K562 (cell line): Measurements from ENCODE around the gene NOTCH1. TPM values are rescaled to one million over a fixed set of nuclear protein-coding genes. Genes with fewer than 3 reads are reported as not detected.
A peak's percentile ranks its signal among the peaks of the same experiment; 100 is the strongest.

ENCODE experiments used
- CBX2 ChIP-seq: fragments of 200-600 bp; sonication (generic); IDR thresholded peaks from one replicate; pipeline ENCODE4 v1.6.1; 2012; ENCODE audit warnings: mild to moderate bottlenecking, low read length, inconsistent platforms; ENCODE audit not compliant: insufficient read depth, poor library complexity, severe bottlenecking
- CREB1 ChIP-seq, 2 experiments: sonication (generic) in 1 of 2; formaldehyde crosslinking in 1 of 2; IDR thresholded peaks; 2 replicates each; pipeline versions ENCODE4 v1.6.1 to v1.8.0; 2012 to 2022; ENCODE audit warnings: inconsistent platforms in 1 of 2, mild to moderate bottlenecking in 1 of 2, missing genetic modification reagents in 1 of 2, moderate library complexity in 1 of 2
- ETV6 ChIP-seq, 3 experiments: fragments of 150-350 bp in 1 of 3; sonication (generic) in 1 of 3; formaldehyde crosslinking in 1 of 3; IDR thresholded peaks; 2 replicates each; pipeline versions ENCODE4 v1.6.1 to v1.8.0; 2014 to 2022; ENCODE audit warnings: borderline replicate concordance in 2 of 3, low read depth in 2 of 3, antibody characterized with exemption in 1 of 3, low read length in 1 of 3, mild to moderate bottlenecking in 1 of 3, missing genetic modification reagents in 1 of 3
- PTRF ChIP-seq: fragments of 450-650 bp; IDR thresholded peaks from 2 replicates; pipeline ENCODE4 v1.6.1; 2016; ENCODE audit warnings: mild to moderate bottlenecking, missing genetic modification characterization, missing compliant biosample characterization
- SP1 ChIP-seq: sonication (generic); formaldehyde crosslinking; IDR thresholded peaks from 2 replicates; pipeline ENCODE4 v1.8.1; 2022; ENCODE audit warnings: mild to moderate bottlenecking, missing genetic modification reagents
- ZFP1 ChIP-seq: fragments of 450-650 bp; formaldehyde crosslinking; IDR thresholded peaks from 2 replicates; pipeline ENCODE4 v1.4.0; 2020; ENCODE audit warnings: mild to moderate bottlenecking, mixed read lengths
- polyA plus RNA-seq, 8 experiments: library from polyadenylated mRNA; depleted of rRNA in 4 of 8; stranded (reverse) in 5 of 8; unstranded in 3 of 8; fragments of >200 nt; fragmentation: Nextera tagmentation in 2 of 8; fragmentation: Illumina TruSeq in 1 of 8; extraction: Ambion mirVana in 2 of 8; extraction: Trizol in 1 of 8; gene quantifications; 2 replicates each; pipeline versions ENCODE4 v1.2.1 to v1.2.3, GENCODE V29; 2011 to 2014; ENCODE audit warnings: inconsistent platforms in 1 of 8, missing spikeins in 1 of 8
- total RNA-seq, 7 experiments: library from RNA; depleted of rRNA in 6 of 7; stranded (reverse); fragments of >200 nt in 6 of 7; fragmentation: Illumina TruSeq in 2 of 7; extraction: Trizol in 2 of 7; gene quantifications; 2 replicates each; pipeline versions ENCODE4 v1.2.1 to v1.2.3, GENCODE V29; 2011 to 2021; ENCODE audit warnings: low replicate concordance in 1 of 7
- TF ChIP-seq, protein P1 (sequence below): fragments of 250-450 bp; sonication (Bioruptor Pico); IDR thresholded peaks from 2 replicates; pipeline ENCODE4 v1.4.0; 2020
- TF ChIP-seq, protein P2 (sequence below): fragments of 250-450 bp; sonication (Bioruptor Pico); IDR thresholded peaks from 2 replicates; pipeline ENCODE4 v1.8.0; 2021; ENCODE audit warnings: mild to moderate bottlenecking, moderate library complexity
- TF ChIP-seq, protein P3 (sequence below): fragments of 450-650 bp; IDR thresholded peaks from 2 replicates; pipeline ENCODE4 v1.6.1; 2017; ENCODE audit warnings: antibody characterized with exemption, mild to moderate bottlenecking
- TF ChIP-seq, protein P4 (sequence below): fragments of 150-350 bp; conservative IDR thresholded peaks from 2 replicates; pipeline ENCODE4 v1.6.1; 2014; ENCODE audit warnings: low read length

Gene NOTCH1
- total and polyA plus RNA-seq, 9 of the 15 experiments (the other 6 are each of a cell fraction or from before 2014, with no cell fraction given), result 0.03 to 31.4 (median 2.3) TPM

DNA sequence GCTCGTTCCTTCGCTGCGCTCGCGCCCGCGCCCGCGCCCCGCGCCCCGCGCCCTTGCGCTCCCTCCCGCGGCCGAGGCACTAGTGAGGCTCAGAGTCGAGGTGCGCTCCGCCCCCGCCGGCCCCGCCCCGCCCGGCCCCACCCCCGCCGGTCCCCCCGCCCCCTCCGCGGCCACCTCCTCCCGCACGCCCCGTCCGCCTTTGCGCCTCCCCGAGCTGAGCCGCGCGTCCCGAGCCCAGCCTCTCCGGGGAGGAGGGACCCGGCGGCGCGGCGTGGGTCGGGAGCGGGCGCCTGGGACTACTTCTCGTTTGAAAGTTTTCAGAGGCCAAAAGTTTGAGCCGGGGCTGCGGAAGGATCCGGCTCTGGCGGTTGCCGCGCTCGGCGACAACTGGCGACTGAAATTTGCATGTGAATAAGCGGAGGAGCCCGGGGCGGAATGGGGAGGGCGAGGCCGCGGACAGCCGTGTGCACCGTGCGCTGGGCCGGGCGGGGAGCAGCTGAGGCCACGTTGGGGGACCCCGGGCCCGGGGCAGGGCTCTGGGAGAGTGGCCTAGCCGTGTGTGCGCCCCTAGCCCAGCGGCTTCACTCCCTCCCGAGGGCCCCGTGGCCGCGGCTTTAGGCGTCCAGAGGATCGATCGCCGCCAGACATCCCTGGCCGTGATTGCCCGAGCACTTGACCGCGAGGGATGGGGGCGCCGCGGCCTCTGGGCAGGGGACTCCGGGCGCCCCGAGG, at the start of gene NOTCH1 (continued):
- TF ChIP-seq, protein P1, sequence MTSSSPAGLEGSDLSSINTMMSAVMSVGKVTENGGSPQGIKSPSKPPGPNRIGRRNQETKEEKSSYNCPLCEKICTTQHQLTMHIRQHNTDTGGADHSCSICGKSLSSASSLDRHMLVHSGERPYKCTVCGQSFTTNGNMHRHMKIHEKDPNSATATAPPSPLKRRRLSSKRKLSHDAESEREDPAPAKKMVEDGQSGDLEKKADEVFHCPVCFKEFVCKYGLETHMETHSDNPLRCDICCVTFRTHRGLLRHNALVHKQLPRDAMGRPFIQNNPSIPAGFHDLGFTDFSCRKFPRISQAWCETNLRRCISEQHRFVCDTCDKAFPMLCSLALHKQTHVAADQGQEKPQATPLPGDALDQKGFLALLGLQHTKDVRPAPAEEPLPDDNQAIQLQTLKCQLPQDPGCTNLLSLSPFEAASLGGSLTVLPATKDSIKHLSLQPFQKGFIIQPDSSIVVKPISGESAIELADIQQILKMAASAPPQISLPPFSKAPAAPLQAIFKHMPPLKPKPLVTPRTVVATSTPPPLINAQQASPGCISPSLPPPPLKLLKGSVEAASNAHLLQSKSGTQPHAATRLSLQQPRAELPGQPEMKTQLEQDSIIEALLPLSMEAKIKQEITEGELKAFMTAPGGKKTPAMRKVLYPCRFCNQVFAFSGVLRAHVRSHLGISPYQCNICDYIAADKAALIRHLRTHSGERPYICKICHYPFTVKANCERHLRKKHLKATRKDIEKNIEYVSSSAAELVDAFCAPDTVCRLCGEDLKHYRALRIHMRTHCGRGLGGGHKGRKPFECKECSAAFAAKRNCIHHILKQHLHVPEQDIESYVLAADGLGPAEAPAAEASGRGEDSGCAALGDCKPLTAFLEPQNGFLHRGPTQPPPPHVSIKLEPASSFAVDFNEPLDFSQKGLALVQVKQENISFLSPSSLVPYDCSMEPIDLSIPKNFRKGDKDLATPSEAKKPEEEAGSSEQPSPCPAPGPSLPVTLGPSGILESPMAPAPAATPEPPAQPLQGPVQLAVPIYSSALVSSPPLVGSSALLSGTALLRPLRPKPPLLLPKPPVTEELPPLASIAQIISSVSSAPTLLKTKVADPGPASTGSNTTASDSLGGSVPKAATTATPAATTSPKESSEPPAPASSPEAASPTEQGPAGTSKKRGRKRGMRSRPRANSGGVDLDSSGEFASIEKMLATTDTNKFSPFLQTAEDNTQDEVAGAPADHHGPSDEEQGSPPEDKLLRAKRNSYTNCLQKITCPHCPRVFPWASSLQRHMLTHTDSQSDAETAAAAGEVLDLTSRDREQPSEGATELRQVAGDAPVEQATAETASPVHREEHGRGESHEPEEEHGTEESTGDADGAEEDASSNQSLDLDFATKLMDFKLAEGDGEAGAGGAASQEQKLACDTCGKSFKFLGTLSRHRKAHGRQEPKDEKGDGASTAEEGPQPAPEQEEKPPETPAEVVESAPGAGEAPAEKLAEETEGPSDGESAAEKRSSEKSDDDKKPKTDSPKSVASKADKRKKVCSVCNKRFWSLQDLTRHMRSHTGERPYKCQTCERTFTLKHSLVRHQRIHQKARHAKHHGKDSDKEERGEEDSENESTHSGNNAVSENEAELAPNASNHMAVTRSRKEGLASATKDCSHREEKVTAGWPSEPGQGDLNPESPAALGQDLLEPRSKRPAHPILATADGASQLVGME (CRISPR knock-in tag), result no peak
- TF ChIP-seq, protein P2, sequence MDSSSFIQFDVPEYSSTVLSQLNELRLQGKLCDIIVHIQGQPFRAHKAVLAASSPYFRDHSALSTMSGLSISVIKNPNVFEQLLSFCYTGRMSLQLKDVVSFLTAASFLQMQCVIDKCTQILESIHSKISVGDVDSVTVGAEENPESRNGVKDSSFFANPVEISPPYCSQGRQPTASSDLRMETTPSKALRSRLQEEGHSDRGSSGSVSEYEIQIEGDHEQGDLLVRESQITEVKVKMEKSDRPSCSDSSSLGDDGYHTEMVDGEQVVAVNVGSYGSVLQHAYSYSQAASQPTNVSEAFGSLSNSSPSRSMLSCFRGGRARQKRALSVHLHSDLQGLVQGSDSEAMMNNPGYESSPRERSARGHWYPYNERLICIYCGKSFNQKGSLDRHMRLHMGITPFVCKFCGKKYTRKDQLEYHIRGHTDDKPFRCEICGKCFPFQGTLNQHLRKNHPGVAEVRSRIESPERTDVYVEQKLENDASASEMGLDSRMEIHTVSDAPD (CRISPR knock-in tag), result no peak
- TF ChIP-seq ZFP1 (CRISPR knock-in tag) (no peak), ETV6 (IDR thresholded peaks at IDR 0.05; ENCODE audit: borderline replicate concordance in 1 of 2, low read depth in 2 of 2, low read length in 1 of 2) (no peak), ETV6 (CRISPR knock-in tag; IDR thresholded peaks at IDR 0.05; ENCODE audit: borderline replicate concordance) (no peak), CBX2 (no peak), PTRF (tag) (no peak), CREB1 (IDR thresholded peaks at IDR 0.05) (no peak), CREB1 (CRISPR knock-in tag; IDR thresholded peaks at IDR 0.05) (peak; percentile 45; the same call in 1 of the 2 replicates), SP1 (CRISPR knock-in tag) (peak; percentile 52)
- TF ChIP-seq, protein P3, sequence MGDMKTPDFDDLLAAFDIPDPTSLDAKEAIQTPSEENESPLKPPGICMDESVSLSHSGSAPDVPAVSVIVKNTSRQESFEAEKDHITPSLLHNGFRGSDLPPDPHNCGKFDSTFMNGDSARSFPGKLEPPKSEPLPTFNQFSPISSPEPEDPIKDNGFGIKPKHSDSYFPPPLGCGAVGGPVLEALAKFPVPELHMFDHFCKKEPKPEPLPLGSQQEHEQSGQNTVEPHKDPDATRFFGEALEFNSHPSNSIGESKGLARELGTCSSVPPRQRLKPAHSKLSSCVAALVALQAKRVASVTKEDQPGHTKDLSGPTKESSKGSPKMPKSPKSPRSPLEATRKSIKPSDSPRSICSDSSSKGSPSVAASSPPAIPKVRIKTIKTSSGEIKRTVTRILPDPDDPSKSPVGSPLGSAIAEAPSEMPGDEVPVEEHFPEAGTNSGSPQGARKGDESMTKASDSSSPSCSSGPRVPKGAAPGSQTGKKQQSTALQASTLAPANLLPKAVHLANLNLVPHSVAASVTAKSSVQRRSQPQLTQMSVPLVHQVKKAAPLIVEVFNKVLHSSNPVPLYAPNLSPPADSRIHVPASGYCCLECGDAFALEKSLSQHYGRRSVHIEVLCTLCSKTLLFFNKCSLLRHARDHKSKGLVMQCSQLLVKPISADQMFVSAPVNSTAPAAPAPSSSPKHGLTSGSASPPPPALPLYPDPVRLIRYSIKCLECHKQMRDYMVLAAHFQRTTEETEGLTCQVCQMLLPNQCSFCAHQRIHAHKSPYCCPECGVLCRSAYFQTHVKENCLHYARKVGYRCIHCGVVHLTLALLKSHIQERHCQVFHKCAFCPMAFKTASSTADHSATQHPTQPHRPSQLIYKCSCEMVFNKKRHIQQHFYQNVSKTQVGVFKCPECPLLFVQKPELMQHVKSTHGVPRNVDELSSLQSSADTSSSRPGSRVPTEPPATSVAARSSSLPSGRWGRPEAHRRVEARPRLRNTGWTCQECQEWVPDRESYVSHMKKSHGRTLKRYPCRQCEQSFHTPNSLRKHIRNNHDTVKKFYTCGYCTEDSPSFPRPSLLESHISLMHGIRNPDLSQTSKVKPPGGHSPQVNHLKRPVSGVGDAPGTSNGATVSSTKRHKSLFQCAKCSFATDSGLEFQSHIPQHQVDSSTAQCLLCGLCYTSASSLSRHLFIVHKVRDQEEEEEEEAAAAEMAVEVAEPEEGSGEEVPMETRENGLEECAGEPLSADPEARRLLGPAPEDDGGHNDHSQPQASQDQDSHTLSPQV, result no peak
- TF ChIP-seq, protein P4, sequence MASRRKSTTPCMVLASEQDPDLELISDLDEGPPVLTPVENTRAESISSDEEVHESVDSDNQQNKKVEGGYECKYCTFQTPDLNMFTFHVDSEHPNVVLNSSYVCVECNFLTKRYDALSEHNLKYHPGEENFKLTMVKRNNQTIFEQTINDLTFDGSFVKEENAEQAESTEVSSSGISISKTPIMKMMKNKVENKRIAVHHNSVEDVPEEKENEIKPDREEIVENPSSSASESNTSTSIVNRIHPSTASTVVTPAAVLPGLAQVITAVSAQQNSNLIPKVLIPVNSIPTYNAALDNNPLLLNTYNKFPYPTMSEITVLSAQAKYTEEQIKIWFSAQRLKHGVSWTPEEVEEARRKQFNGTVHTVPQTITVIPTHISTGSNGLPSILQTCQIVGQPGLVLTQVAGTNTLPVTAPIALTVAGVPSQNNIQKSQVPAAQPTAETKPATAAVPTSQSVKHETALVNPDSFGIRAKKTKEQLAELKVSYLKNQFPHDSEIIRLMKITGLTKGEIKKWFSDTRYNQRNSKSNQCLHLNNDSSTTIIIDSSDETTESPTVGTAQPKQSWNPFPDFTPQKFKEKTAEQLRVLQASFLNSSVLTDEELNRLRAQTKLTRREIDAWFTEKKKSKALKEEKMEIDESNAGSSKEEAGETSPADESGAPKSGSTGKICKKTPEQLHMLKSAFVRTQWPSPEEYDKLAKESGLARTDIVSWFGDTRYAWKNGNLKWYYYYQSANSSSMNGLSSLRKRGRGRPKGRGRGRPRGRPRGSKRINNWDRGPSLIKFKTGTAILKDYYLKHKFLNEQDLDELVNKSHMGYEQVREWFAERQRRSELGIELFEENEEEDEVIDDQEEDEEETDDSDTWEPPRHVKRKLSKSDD, result no peak
